Ovary (tissue), 3 donors: ENCODE measurements around the gene SHTN1.

ENCODE experiments used
- POLR2A ChIP-seq: fragments of 450-650 bp; IDR thresholded peaks from one replicate; pipeline ENCODE4 v1.6.1; 2017; ENCODE audit warnings: antibody characterized with exemption, mild to moderate bottlenecking, moderate library complexity
- TF ChIP-seq, protein P1 (sequence below), 3 donors: fragments of 450-650 bp in 2 of 3; fragments of 200-600 bp in 1 of 3; IDR thresholded peaks; one replicate each; pipeline versions ENCODE4 v1.5.1 to v1.8.0; 2016 to 2022; ENCODE audit warnings: antibody characterized with exemption in 3 of 3, mild to moderate bottlenecking in 1 of 3
- donor health status: DM: no; HTN: no; CAD: no.

DNA sequence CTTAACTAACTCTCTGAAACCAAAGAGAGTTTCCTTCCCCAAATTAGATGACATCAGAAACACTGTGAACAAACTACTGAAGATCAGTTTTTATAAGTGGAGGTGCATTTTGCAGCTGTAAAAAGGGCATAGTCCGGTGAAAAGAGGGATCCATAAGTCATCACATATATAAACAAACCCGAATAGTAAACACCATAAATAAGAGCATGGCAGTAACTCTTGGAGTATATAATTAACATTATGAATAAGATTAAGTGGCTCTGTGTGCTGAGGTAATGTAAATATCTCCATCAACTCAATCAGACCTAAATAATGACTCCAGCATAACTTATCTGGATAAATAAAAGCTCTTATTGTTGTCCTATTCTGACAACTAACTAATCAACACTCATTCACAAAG lies 43.0 kb upstream of the SHTN1 start:
- TF ChIP-seq, protein P1, sequence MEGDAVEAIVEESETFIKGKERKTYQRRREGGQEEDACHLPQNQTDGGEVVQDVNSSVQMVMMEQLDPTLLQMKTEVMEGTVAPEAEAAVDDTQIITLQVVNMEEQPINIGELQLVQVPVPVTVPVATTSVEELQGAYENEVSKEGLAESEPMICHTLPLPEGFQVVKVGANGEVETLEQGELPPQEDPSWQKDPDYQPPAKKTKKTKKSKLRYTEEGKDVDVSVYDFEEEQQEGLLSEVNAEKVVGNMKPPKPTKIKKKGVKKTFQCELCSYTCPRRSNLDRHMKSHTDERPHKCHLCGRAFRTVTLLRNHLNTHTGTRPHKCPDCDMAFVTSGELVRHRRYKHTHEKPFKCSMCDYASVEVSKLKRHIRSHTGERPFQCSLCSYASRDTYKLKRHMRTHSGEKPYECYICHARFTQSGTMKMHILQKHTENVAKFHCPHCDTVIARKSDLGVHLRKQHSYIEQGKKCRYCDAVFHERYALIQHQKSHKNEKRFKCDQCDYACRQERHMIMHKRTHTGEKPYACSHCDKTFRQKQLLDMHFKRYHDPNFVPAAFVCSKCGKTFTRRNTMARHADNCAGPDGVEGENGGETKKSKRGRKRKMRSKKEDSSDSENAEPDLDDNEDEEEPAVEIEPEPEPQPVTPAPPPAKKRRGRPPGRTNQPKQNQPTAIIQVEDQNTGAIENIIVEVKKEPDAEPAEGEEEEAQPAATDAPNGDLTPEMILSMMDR (IDR thresholded peaks at IDR 0.05): no peak
- TF ChIP-seq POLR2A: no peak
